ENCODE results near the gene GPS1. TPM values are rescaled to one million over a fixed set of nuclear protein-coding genes. Genes with fewer than 3 reads are reported as not detected.
A peak's percentile ranks its signal among the peaks of the same experiment; 100 is the strongest.
"Not testable (repeated sequence)": the region's sequence is repeated elsewhere in the genome, so short reads cannot be mapped to it uniquely, and the experiment has no call there.

GPS1 gene
- total RNA-seq, 3 donors from 2014 or later, result 68.8 to 95.4 (median 94.4) TPM

GRCh38 chr17:82036634-82037091 is 15.0 kb upstream of the GPS1 start:
- intact Hi-C loops (cut with DNase I; ENCODE audit: low total_unique reads), result loop anchor here (10.0 kb wide), 1 partner anchor 48 kb away; no protein-coding TSS in a partner anchor
- H3K36me3 ChIP-seq, result no peaks in the 10 kb centered on the region
- TF ChIP-seq POLR2AphosphoS5 (IDR thresholded peaks at IDR 0.05), result no peak
- TF ChIP-seq POLR2A (IDR thresholded peaks at IDR 0.05), result no peak
- no peak for TF ChIP-seq CTCF (IDR thresholded peaks at IDR 0.05)

GRCh38 chr17:82037092-82037888 is 14.4 kb upstream of the GPS1 start, which contains the start of gene DCXR:
TSS of gene DCXR (minus strand) at chr17:82037697. CDS start at chr17:82037682, 15 bp downstream.
- Histone ChIP-seq H3K9me3 (no peaks in the 10 kb centered on the region), H3K27ac (peak within 1 kb of the TSS; percentile 87 to 99), H3K4me3 (peak within 1 kb of the TSS; percentile 58 to 96 (median 63)), H3K4me1 (peaks cover 8 to 10% of the 10 kb centered on the region in 2 donors), H3K27me3 (no peaks in the 10 kb centered on the region), H3K36me3 (no peaks in the 10 kb centered on the region)
- intact Hi-C loops (cut with DNase I; ENCODE audit: low total_unique reads), result loop anchor here (10.0 kb wide), 1 partner anchor 48 kb away; no protein-coding TSS in a partner anchor
- peak; percentile 98 for DNase-seq (ENCODE audit: low spot score in 2 of 2)
- peak; percentile 20 to 72 (median 33) for TF ChIP-seq CTCF (IDR thresholded peaks at IDR 0.05)
- peak; percentile 93 for TF ChIP-seq POLR2A (IDR thresholded peaks at IDR 0.05)
- peak; percentile 93 to 96 (median 95) for TF ChIP-seq POLR2AphosphoS5 (IDR thresholded peaks at IDR 0.05)

More at GRCh38 chr17:82036634-82037091, 15.0 kb upstream of the GPS1 start:
- Histone ChIP-seq H3K4me1 (peaks cover 8 to 10% of the 10 kb centered on the region in 2 donors), H3K9me3 (no peaks in the 10 kb centered on the region), H3K27me3 (no peaks in the 10 kb centered on the region), H3K4me3 (peak overlapping the region; percentile 58 to 96 (median 63)), H3K27ac (peak overlapping the region; percentile 87 to 99)
- no peak for DNase-seq (ENCODE audit: low spot score in 2 of 2)

GRCh38 chr17:82037889-82038195 is 13.9 kb upstream of the GPS1 start:
- H3K27ac ChIP-seq, result peak overlapping the region; percentile 87 to 99
- H3K9me3 ChIP-seq, result no peaks in the 10 kb centered on the region
- H3K4me1 ChIP-seq, result peaks cover 8 to 10% of the 10 kb centered on the region in 2 donors
- no peak for TF ChIP-seq POLR2AphosphoS5 (IDR thresholded peaks at IDR 0.05)
- TF ChIP-seq POLR2A (IDR thresholded peaks at IDR 0.05), result no peak
- no peak for TF ChIP-seq CTCF (IDR thresholded peaks at IDR 0.05)
- no peaks in the 10 kb centered on the region for H3K36me3 ChIP-seq
- DNase-seq (ENCODE audit: low spot score in 2 of 2), result no peak
- H3K4me3 ChIP-seq, result peak overlapping the region; percentile 58 to 96 (median 63)
- H3K27me3 ChIP-seq, result no peaks in the 10 kb centered on the region
- intact Hi-C loops (cut with DNase I; ENCODE audit: low total_unique reads), result loop anchor here (10.0 kb wide), 1 partner anchor 47 kb away; no protein-coding TSS in a partner anchor

- DNase-seq (ENCODE audit: low spot score in 2 of 2); H3K4me1 ChIP-seq; H3K9me3 ChIP-seq; H3K36me3 ChIP-seq; H3K27me3 ChIP-seq; H3K27ac ChIP-seq; H3K4me3 ChIP-seq: not testable (repeated sequence)
- intact Hi-C loops (cut with DNase I; ENCODE audit: low total_unique reads), result loop anchor here (10.0 kb wide), 1 partner anchor 46 kb away; no protein-coding TSS in a partner anchor
Measured at GRCh38 chr17:82038796-82039409, 12.8 kb upstream of the GPS1 start.

- Histone ChIP-seq H3K4me3 (no peak overlapping the region), H3K27ac (no peak overlapping the region), H3K27me3 (no peaks in the 10 kb centered on the region), H3K4me1 (peaks cover 8 to 10% of the 10 kb centered on the region in 2 donors), H3K9me3 (no peaks in the 10 kb centered on the region), H3K36me3 (no peaks in the 10 kb centered on the region)
- DNase-seq (ENCODE audit: low spot score in 2 of 2), result no peak
- TF ChIP-seq POLR2AphosphoS5 (IDR thresholded peaks at IDR 0.05) (no peak), CTCF (IDR thresholded peaks at IDR 0.05) (no peak), POLR2A (IDR thresholded peaks at IDR 0.05) (no peak)
- intact Hi-C loops (cut with DNase I; ENCODE audit: low total_unique reads), result loop anchor here (10.0 kb wide), 1 partner anchor 45 kb away; no protein-coding TSS in a partner anchor
Measured at GRCh38 chr17:82039695-82040299, 11.9 kb upstream of the GPS1 start.
